Measurements from ENCODE around the gene AKAP12.

DNA sequence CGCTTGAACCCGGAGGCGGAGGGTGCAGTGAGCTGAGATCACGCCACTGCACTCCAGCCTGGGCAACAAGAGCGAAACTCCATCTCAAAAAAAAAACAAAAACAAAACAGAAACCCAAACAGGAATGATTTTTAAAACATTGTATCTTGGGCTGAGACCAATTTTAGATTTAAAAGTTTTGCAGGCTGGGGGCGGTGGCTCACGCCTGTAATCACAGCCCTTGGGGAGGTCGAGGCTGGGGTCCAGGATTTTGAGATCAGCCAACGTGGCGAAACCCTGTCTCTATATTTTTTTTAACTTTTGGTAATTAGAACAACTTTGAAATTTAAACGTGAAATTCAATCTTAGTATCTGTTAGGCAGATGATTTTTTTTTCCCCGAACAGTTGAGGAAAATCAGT, 70.5 kb downstream of the AKAP12 start:
- TF ChIP-seq, protein P1, sequence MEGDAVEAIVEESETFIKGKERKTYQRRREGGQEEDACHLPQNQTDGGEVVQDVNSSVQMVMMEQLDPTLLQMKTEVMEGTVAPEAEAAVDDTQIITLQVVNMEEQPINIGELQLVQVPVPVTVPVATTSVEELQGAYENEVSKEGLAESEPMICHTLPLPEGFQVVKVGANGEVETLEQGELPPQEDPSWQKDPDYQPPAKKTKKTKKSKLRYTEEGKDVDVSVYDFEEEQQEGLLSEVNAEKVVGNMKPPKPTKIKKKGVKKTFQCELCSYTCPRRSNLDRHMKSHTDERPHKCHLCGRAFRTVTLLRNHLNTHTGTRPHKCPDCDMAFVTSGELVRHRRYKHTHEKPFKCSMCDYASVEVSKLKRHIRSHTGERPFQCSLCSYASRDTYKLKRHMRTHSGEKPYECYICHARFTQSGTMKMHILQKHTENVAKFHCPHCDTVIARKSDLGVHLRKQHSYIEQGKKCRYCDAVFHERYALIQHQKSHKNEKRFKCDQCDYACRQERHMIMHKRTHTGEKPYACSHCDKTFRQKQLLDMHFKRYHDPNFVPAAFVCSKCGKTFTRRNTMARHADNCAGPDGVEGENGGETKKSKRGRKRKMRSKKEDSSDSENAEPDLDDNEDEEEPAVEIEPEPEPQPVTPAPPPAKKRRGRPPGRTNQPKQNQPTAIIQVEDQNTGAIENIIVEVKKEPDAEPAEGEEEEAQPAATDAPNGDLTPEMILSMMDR (IDR thresholded peaks at IDR 0.05; ENCODE audit: poor library complexity, severe bottlenecking): no peak
- no peak for TF ChIP-seq EP300 (conservative IDR thresholded peaks at IDR 0.05; ENCODE audit: poor library complexity, severe bottlenecking)

All from neural cell (in vitro differentiated cells).